Chondrocyte (in vitro differentiated cells): Measurements from ENCODE around the gene KCNAB1. TPM values are rescaled to one million over a fixed set of nuclear protein-coding genes. Genes with fewer than 3 reads are reported as not detected.
"Not testable (repeated sequence)": the region's sequence is repeated elsewhere in the genome, so short reads cannot be mapped to it uniquely, and the experiment has no call there.

ENCODE experiments used
- DNase-seq: peaks from one replicate; pipeline ENCODE4 v3.0.0; 2021; ENCODE audit warnings: mixed read lengths, low spot score
- H3K27ac Mint-ChIP-seq: one replicate; pipeline ENCODE4 v1.8.0; 2021; ENCODE audit warnings: mild to moderate bottlenecking, moderate library complexity, mixed read lengths; ENCODE audit not compliant: unreplicated experiment
- H3K27me3 Mint-ChIP-seq: 2 replicates; pipeline ENCODE4 v1.8.0; 2021; ENCODE audit warnings: low read depth, mixed read lengths
- H3K36me3 Mint-ChIP-seq: 2 replicates; pipeline ENCODE4 v1.8.0; 2021; ENCODE audit warnings: low read depth, mixed read lengths
- H3K4me1 Mint-ChIP-seq: 2 replicates; pipeline ENCODE4 v1.8.0; 2021; ENCODE audit warnings: low read depth, mild to moderate bottlenecking, mixed read lengths
- H3K4me3 Mint-ChIP-seq: one replicate; pipeline ENCODE4 v1.8.0; 2021; ENCODE audit warnings: mild to moderate bottlenecking, moderate library complexity, mixed read lengths; ENCODE audit not compliant: unreplicated experiment
- H3K9me3 Mint-ChIP-seq: 2 replicates; pipeline ENCODE4 v1.8.0; 2021; ENCODE audit warnings: low read depth, mixed read lengths
- CTCF ChIP-seq: fragments of 200-600 bp; sonication (generic); IDR thresholded peaks from 2 replicates; pipeline ENCODE4 v1.5.0; 2021; ENCODE audit warnings: antibody characterized with exemption, mild to moderate bottlenecking, moderate library complexity
- total RNA-seq: library from RNA; stranded (reverse); gene quantifications from 3 replicates; pipeline ENCODE4 v1.2.1, GENCODE V29; 2021

Gene KCNAB1
- total RNA-seq, 1 donor from 2014 or later: 3.4 TPM

GRCh38 chr3:156264771-156265170 is 144.4 kb downstream of the KCNAB1 start:
- no peak overlapping the region for H3K27ac Mint-ChIP-seq
- H3K4me1 Mint-ChIP-seq: peaks cover 12% of the 10 kb centered on the region
- H3K27me3 Mint-ChIP-seq: peaks cover 5% of the 10 kb centered on the region
- no peak overlapping the region for H3K4me3 Mint-ChIP-seq
- peaks cover 2% of the 10 kb centered on the region for H3K36me3 Mint-ChIP-seq
- peaks cover 8% of the 10 kb centered on the region for H3K9me3 Mint-ChIP-seq
- TF ChIP-seq CTCF: no peak
- DNase-seq: no peak

DNA sequence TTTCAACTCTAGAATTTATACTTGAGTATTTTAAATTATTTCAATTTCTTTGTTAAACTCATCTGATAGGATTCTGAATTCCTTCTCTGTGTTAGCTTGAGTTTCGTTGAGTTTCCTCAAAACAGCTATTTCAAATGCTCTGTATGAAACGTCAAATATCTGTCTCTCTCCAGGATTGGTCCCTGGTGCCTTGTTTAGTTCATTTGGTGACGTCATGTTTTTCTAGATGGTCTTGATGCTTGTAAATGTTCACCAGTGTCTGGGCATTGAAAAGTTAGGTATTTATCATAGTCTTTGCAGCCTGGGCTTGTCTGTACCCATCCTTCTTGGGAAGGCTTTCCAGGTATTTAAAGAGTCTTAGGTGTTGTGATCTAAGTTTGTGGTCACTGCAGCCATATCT is 151.1 kb downstream of the KCNAB1 start:
- Mint-ChIP-seq H3K36me3 (peaks cover 4% of the 10 kb centered on the region), H3K27me3 (peaks cover 9% of the 10 kb centered on the region), H3K4me1 (no peaks in the 10 kb centered on the region), H3K4me3 (no peak overlapping the region), H3K27ac (no peak overlapping the region), H3K9me3 (peaks cover 8% of the 10 kb centered on the region)
- no peak for TF ChIP-seq CTCF
- no peak for DNase-seq

GRCh38 chr3:156271995-156272719 is 151.8 kb downstream of the KCNAB1 start:
- H3K36me3 Mint-ChIP-seq: peaks cover 7% of the 10 kb centered on the region
- peaks cover 8% of the 10 kb centered on the region for H3K27me3 Mint-ChIP-seq
- DNase-seq: no peak
- TF ChIP-seq CTCF: no peak
- H3K9me3 Mint-ChIP-seq: peaks cover 8% of the 10 kb centered on the region
- H3K4me3 Mint-ChIP-seq: no peak overlapping the region
- no peak overlapping the region for H3K27ac Mint-ChIP-seq
- H3K4me1 Mint-ChIP-seq: no peaks in the 10 kb centered on the region

DNA sequence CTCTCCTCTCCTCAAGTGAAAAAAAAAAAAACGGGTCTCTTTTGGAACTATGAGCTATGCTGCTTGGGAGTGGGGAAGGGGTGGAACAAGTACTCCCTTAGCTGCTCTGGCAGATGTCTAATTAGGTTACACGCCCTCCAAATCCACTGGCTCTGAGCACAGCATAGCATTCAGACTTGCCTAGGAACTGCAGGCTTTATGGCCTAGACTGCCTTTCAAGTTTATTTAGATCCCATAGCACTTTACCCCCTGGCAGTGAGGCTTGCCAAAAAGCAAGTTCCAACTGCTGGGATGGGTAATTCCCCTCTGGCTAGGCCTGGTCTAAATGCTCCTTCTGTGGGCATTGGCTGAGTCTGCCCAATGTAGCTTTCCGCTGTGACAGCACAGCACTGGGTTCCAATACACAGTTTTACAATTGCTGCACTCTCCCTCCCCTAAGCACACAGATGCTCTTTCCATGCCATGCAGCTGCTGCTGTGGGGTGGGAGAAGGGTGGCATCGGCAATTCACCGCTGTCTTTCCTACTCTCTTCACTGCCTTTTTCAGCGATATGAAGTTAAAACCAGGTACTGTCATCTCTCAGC is 152.8 kb downstream of the KCNAB1 start:
- H3K36me3 Mint-ChIP-seq: peaks cover 7% of the 10 kb centered on the region
- H3K27ac Mint-ChIP-seq: no peak overlapping the region
- no peak for TF ChIP-seq CTCF
- DNase-seq: no peak
- peaks cover 8% of the 10 kb centered on the region for H3K9me3 Mint-ChIP-seq
- no peak overlapping the region for H3K4me3 Mint-ChIP-seq
- no peaks in the 10 kb centered on the region for H3K4me1 Mint-ChIP-seq
- peaks cover 5% of the 10 kb centered on the region for H3K27me3 Mint-ChIP-seq

GRCh38 chr3:156274791-156275190 is 154.4 kb downstream of the KCNAB1 start:
- H3K4me1 Mint-ChIP-seq: no peaks in the 10 kb centered on the region
- DNase-seq: no peak
- peaks cover 8% of the 10 kb centered on the region for H3K9me3 Mint-ChIP-seq
- peaks cover 5% of the 10 kb centered on the region for H3K36me3 Mint-ChIP-seq
- no peak overlapping the region for H3K4me3 Mint-ChIP-seq
- H3K27me3 Mint-ChIP-seq: peaks cover 5% of the 10 kb centered on the region
- H3K27ac Mint-ChIP-seq: no peak overlapping the region
- no peak for TF ChIP-seq CTCF

GRCh38 chr3:156284637-156285036 is 164.3 kb downstream of the KCNAB1 start:
- not testable (repeated sequence) for H3K4me3 Mint-ChIP-seq, H3K27ac Mint-ChIP-seq, H3K9me3 Mint-ChIP-seq, H3K36me3 Mint-ChIP-seq, DNase-seq, H3K4me1 Mint-ChIP-seq
- peaks cover 15% of the 10 kb centered on the region for H3K27me3 Mint-ChIP-seq
